ACC112 (cell line): ENCODE measurements around the gene VANGL1.

Source experiments
- H2AFZ ChIP-seq: fragments of 200-600 bp; sonication (generic); one replicate; pipeline ENCODE4 v1.6.0; 2017; ENCODE audit warnings: antibody characterized with exemption, low read length; ENCODE audit not compliant: unreplicated experiment
- H3K27ac ChIP-seq: fragments of 200-600 bp; sonication (generic); 2 replicates; pipeline ENCODE4 v1.5.1; 2014; ENCODE audit warnings: low read depth, mild to moderate bottlenecking, antibody characterized with exemption, low read length, moderate library complexity
- H3K27me3 ChIP-seq: fragments of 200-600 bp; sonication (generic); 2 replicates; pipeline ENCODE4 v1.6.1; 2014; ENCODE audit warnings: mild to moderate bottlenecking, antibody characterized with exemption, low read length, moderate library complexity, mixed read lengths; ENCODE audit not compliant: insufficient read depth
- H3K36me3 ChIP-seq: fragments of 200-600 bp; sonication (generic); 2 replicates; pipeline ENCODE4 v1.6.1; 2016; ENCODE audit warnings: mild to moderate bottlenecking, antibody characterized with exemption, low read length, moderate library complexity, mixed read lengths; ENCODE audit not compliant: insufficient read depth
- H3K4me1 ChIP-seq: fragments of 200-600 bp; sonication (generic); one replicate; pipeline ENCODE4 v1.6.1; 2016; ENCODE audit warnings: low read length, mixed read lengths; ENCODE audit not compliant: insufficient read depth, unreplicated experiment, control insufficient read depth
- H3K4me3 ChIP-seq: fragments of 200-600 bp; sonication (generic); 2 replicates; pipeline ENCODE4 v1.5.1; 2014; ENCODE audit warnings: mild to moderate bottlenecking, low read depth, low read length
- H3K79me2 ChIP-seq: fragments of 200-600 bp; sonication (generic); one replicate; pipeline ENCODE4 v1.6.0; 2016; ENCODE audit warnings: low read length; ENCODE audit not compliant: control insufficient read depth, unreplicated experiment, insufficient read depth

Gene VANGL1

DNA sequence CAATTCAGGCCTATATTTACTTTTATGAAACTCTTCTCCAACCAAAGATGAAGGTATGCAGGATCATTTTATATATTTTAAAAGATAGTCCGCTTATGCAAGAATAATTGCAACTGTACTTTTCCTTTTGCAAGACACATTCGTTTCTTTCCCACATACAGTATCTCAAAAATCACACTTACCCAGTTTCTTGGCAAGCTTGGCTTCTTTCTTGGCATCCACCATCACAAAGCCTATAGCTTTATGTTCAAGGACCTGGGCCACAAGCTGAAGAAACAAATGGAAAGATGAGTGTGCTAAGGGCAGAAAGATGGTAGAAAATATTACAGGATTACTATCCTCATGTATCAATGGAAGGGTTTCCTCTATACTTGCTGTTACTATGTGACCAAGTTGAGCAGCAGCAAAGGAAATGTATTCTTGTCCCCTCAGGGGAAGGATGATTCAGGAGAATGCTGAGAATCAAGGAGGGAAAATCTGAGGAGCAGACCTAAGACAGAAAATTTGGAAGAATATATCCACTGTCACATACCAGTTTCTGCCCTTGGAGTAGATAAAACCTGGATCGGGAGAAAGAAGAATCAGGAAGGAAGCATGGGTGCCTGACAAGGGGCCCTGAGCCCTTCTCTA is 103.0 kb downstream of the VANGL1 start:
- Histone ChIP-seq H3K4me3 (no peak overlapping the region), H3K27me3 (peaks cover 28% of the 10 kb centered on the region), H3K79me2 (no peaks in the 10 kb centered on the region), H2AFZ (no peak overlapping the region), H3K36me3 (no peaks in the 10 kb centered on the region), H3K27ac (no peak overlapping the region), H3K4me1 (peaks cover 11% of the 10 kb centered on the region)

- Histone ChIP-seq H3K79me2 (no peaks in the 10 kb centered on the region), H2AFZ (no peak overlapping the region), H3K27ac (no peak overlapping the region), H3K27me3 (peaks cover 15% of the 10 kb centered on the region), H3K4me1 (peaks cover 11% of the 10 kb centered on the region), H3K36me3 (no peaks in the 10 kb centered on the region), H3K4me3 (no peak overlapping the region)
These were observed 104.4 kb downstream of the VANGL1 start for GRCh38 chr1:115746021-115746690.
